Stimulated activated CD4-positive, alpha-beta T cell treated with anti-CD3 and anti-CD28 coated beads, Interleukin-1b, Interleukin-23, amount 100 ng/mL, for 24 hours (primary cell): ENCODE measurements around the gene CEP350.
"Not testable (repeated sequence)": the region's sequence is repeated elsewhere in the genome, so short reads cannot be mapped to it uniquely, and the experiment has no call there.

Experiments used
- DNase-seq, 4 experiments: peaks; one replicate each; pipeline ENCODE4 v3.0.0-alpha.2; 2020; ENCODE audit warnings: low read depth in 4 of 4, low spot score in 1 of 4

CEP350 gene

DNA sequence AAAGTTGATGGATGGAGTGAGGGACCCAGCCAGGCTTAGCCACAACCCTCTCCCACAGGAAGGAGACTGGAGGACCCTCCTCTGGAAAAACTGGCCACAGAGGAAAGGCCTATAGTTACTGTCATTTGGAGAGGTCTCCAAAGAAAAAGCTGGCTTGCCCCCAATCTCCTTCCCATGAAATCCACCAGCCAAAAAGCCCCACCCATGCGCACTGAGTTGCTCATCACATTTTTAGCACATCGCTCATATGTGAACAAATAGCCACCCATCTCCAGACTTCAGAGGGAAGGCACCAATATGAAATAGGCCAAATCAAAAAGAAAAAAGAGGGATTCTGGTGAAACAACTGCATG lies 163.1 kb downstream of the CEP350 start:
- DNase-seq, result no peak

DNA sequence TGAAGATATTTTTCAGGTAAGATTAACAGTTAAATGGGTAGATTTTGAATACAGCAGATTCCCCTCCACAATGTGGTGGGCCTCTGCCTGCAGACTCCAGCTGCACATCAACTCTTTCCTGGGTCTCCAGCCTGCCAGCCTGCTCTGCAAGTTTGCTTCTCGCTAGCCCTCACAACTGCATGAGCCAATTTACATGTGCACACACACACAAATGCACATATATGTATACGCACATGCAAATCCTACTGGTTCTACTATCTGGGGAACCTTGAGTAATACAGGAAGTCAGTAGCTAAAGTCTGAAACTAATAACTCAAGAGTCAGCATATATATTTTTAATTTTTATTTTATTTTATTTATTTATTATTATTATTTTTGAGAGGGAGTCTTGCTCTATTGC lies 165.2 kb downstream of the CEP350 start:
- DNase-seq, result no peak

DNA sequence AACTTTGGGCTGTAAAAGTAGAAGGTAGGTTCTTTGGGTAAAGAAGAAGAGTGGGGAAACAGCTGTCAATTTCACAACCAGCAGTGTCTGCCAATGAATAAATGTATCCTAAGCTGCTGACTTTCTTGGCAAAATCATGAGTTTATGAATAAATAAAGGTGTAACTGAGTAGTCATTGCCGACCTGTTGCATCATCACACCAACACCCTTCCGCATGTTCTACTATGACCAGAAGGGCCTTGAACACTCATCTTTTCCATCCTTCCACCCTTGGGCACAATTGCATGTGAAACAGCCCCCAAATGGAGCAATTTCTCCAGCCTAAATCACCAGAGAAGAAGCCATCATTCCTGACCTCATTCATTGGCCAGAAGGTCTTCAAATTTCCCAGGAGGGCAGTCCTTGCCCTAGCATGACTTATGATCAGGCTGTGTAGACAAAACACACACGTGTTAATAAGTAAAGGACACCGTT lies 168.9 kb downstream of the CEP350 start:
- no peak for DNase-seq

DNA sequence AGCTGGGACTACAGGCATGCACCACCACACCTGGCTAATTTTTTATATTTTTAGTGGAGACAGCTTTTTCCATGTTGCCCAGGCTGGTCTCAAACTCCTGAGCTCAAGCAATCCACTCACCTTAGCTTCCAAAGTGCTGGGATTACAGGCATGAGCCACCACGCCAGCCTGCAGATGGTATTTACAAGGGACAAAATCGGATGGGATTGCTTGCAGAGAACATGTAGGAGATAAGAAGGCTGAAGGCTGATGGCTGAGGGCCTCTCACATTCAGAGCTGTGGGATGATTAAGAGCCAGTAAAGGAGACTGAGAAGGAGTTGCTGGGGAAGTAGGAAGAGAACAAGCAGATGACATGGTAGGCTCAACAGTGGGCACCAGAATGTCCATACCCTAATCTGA lies 176.0 kb downstream of the CEP350 start:
- no peak for DNase-seq

DNA sequence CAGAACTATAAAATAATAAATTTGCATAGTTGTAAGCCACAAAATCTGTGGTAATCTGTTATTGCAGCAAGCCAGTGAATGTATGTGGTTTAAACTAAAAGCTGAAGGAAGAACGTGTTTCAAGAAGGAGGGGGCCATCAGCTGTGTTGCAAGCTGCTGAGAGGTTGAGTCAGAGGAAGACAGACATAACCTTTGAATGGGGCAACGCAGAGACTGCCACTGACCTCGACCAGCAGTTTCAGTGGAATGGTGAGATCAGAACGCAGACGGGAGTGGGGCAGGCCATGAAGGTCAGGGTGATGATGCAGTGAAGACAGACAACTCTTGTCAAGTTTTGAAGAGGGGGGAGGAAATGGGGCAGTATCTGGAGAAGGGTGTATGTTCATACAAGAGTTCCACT lies 176.9 kb downstream of the CEP350 start:
- DNase-seq, result no peak

DNA sequence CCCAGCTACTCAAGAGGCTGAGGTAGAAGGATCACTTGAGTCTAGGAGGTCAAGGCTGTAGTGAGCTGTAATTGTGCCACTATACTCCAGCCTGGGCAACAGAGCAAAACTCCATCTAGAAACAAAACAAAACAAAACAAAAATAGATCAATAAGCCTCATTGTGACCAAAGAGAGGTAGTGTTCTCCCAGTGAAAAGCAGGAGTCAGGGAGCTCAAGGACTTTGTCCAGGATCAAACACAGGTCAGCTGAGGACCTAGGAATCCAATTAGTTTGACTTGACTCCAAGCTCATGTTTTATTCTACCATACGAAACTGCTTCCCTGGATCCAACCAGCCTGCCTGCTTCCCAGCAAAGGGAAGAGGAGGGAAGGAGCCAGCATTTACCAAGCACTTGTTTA lies 178.6 kb downstream of the CEP350 start:
- no peak for DNase-seq

DNA sequence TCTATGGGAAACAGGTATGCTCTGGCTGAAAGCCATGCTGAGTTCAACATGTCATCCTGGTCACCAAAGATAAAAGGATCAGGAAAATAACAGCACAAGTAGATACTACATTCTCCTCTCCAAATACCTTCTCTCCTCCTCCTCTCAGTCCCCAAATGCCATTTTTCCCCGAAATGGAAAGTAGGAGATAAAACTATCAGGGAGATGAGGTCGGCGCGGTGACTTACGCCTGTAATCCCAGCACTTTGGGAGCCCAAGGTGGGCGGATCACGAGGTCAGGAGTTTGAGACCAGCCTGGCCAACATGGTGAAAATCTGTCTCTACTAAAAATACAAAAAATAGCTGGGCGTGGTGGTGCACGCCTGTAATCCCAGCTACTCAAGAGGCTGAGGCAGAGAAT lies 179.1 kb downstream of the CEP350 start:
- DNase-seq, result not testable (repeated sequence)

DNA sequence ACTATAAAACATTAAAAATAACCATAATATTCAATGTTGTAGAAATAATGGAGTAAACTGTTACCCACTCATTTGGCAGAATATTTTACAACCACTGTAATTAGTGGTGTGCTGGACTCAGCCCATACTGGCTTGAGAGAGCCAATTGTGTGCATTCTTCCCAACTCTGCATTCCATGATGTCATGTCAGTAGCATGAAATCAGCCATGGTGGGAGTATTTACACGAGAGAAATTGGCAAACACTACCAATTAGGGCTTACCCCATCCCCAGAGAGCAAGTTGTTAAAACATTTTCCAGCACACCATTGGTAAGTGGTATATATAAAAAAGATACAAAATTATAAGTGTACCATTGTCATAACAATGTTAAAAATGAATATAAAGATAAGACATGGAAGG lies 180.9 kb downstream of the CEP350 start:
- DNase-seq, result no peak

DNA sequence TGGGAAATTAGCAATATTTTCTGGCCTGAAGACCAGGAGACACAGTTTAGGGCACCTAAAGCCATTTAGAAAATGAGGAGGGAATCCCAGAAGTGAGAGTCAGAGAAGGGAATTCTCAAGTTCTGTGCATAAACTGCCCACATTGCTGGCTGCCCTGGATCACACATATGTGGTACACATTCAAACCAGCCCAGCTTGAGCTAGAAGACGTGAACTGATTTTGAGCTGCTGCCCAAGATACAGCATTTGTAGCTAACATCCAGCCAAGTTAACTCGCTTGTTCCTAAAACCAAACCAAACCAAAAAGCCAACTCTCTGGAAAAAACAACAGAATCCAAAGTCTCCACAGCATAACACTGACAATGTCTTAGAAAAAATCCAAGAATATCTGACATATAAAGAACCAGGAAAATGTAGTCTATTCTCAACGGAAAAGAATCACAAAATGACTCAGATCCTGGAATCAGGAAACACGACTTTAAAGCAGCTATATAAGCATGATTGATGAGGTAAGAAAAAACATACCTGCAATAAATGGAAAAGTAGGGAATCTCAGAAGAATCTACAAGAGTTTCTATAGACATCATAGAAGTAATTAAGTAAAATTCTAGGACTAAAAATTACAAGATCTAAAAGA lies 181.8 kb downstream of the CEP350 start:
- DNase-seq, result no peak

DNA sequence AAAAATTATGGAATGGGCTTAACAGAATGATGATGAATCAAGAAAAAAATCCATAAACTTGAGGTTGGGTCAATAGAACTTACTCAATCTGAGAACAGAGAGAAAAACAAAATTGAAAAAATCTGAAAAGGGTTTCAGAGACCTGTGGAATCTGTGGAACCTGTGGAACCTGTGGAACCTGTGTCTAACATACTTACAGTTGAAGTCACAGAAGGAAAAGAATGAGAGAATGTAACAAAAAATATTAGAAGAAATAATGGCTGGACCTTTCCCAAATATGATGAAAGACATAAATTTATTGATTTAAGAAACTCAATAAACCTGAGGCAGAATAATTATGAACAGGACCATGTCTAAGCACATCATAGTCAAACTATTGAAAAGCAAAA lies 182.4 kb downstream of the CEP350 start:
- no peak for DNase-seq

DNA sequence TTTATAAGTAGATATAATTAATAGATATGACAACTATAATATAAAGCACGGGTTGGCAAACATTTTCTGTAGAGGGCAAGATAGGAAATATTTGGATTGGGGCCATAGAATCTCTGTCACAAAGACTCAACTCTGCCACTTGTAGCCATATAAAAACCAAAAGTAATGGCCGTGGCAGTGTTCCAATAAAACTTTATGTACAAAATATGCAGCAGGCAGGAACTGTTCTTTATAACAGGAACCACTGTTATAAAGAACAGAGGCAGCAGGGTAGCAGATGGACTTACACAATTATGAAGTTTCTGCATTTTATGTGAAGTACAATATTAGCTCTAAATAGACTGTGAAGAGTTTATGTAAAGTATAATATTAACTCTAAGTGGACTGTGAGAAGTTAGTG lies 183.2 kb downstream of the CEP350 start:
- no peak for DNase-seq

DNA sequence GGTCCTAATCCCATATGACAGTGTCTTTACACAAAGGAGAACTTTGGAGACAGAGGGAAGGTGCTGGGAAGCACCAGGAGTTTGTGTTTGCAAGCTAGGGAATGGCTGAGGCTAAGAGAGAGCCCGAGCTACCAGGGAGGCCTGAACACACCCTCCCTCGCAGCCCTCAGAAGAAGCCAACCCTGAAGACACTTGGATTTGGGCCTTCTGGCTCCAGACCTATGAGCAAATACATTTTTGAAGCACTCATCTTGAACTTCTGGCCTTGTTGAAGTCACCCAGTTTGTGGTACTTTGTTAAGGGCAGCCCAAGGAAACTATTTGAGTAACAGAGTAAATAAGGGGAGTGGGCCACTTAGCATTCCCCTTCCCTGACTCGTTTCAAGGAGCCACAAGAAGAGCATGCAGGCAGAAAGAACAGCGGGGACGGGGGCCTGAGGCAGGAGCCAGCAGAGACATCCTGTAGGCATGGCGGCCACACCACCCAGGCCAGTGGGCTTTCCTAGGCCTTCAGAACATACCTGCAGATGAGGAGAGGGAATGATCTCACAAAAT lies 186.8 kb downstream of the CEP350 start:
- DNase-seq, result no peak

DNA sequence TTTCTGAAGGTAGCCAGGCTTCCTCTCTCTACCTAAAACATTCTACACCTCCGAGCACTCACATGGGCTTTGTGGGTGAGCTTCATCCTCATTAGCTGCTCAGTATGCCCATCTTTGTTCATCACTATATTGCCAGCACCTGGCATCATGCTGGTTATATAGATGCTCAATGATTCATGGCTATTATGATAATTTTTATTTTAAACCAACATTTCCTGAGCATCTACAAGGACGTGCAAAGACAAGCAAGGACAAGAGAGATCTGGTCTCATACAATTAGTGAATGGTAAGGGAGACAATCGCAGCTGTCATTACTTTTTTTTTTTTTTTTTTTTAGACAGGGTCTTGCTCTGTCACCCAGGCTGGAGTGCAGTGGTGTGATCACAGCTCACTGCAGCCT lies 188.7 kb downstream of the CEP350 start:
- no peak for DNase-seq

DNA sequence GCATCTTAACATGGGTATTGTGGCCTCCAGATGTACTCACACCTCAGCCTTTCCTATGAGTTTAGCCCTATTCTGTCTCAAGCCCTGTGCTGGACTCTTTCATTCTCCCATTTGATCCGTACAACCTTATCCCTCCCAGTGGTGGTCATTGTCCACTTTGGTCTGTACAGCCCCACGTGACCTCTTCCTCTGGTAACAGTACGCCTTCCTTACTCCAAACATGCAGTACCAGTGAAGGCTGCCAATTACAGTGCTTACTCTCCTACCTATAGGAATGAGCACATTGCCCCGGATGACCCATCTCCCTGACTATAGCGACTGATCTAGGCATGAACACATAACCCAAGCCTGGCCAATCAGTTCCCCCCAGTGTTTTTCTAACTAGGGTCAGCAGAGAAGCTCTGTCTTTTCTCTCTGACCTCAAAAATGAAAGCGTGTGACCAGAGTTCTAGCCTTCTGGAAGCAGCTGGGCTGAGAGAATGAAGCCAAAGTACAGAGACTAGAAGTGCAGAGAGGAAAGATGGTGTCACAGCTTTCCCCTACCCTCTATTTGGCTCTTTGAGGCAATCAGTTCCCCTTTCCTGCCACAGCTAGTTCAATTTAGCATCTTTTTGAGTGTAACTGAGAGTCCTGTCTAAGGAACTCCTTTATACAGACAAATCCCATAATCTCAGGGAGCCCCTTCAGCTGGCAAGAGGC lies 190.2 kb downstream of the CEP350 start:
- no peak for DNase-seq

DNA sequence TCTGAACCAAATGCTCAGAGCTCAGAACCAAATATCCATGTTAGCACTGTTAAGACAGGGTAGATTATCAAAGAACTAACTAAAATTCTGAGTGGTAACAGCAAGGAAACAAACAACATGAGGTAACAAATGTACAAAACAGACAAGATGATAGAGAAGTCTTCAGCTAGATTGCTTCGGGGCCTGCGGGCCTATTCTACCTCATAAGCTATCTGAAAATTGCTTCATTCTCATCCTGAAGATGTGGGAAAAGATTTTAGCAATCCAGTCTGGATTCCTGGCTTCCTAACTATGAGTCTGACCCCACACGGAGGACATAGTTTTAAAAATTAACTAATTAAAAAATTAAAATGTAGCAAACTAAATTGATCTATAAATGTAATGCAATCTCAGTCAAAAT lies 190.8 kb downstream of the CEP350 start:
- no peak for DNase-seq

DNA sequence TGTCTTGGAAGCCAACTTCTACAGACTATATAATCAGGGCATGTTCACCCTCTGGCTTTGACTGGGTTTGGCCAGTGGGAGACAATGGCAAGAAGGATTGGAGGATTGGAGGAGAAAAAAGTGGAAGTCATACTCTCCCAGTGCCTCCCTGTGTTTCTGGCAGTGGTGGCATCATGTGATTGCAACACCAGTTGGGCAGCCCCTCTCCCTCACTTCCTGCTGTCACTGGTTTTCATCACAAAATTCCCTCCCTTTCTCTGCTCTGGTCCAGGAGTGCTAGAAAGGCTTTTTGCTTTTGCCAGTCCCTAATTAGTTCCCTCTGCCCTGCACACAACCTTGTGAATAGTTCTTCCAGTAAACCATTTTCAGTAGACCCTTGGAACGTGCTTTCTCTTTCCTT lies 196.4 kb downstream of the CEP350 start:
- DNase-seq, result no peak

DNA sequence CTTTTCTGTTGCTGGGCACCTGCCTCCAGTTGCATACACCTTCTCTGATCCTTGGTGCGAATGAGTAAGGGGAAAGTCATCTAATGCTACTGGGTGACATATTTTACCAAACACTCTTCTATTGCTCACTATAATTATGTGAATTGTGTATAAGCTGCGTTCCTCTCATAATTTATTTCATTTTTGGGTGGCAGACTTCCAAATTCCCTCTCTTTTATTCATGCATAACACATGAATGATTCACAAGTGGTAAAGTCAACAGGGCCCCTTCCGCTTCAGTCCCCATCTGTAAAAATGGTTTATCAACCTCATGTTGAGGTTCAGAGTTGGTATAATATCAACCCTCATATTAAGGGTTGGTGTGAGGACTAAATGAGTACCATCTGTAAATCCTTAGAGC lies 196.9 kb downstream of the CEP350 start:
- DNase-seq, result no peak

DNA sequence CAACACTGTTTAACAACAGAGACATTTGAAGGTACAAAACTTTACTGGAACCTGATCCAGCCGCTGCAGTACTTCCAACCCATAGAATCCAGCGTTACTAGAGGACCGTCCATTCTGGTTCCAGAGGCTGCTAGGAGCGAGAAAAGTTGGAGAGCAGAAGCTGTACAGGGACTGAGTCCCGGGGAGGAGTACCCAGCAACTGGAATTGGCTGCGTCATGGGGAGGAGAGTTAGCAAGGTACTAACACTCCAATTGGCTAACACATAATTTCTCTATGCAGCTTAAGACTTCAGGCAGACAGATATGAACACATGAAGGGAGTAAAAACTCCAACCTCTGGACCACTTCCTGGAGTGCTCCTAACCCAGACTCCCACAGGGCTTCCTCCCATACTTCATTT lies 198.0 kb downstream of the CEP350 start:
- no peak for DNase-seq

DNA sequence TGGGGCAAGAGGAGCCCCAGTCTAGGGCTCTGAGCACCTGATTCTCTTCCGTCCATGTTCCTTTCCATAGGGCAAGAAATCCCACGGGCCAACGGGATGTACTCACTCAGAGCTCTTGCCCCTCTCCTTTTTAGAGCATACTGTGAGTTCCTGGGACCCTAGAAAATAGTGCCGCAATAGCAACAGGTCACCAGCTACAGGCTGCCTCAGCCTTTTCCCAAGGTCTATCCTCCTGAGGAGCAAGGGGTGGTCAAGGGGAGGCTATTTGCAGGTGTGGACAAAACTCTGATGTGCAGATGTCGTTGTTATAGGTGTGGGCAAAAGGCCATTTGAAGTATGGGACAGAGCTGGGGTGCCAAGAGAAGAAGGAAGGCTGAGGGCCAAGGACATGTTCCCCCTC lies 198.4 kb downstream of the CEP350 start:
- DNase-seq, result no peak

DNA sequence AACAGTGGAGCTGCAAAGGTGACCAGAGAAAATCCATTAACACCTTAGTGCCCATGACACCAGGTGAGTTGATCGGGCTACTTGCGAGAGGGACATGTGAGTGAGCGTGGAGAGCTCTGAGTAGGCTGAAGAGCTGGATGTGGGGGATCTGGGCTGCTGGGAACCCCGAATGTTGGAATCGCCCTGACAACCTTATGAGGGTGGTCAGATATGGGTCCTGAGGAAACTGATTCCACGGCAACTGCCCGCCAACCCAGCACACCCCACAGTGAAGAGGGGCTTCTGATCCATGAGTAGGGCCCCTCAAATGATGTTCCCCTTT lies 199.4 kb downstream of the CEP350 start:
- DNase-seq, result no peak

DNA sequence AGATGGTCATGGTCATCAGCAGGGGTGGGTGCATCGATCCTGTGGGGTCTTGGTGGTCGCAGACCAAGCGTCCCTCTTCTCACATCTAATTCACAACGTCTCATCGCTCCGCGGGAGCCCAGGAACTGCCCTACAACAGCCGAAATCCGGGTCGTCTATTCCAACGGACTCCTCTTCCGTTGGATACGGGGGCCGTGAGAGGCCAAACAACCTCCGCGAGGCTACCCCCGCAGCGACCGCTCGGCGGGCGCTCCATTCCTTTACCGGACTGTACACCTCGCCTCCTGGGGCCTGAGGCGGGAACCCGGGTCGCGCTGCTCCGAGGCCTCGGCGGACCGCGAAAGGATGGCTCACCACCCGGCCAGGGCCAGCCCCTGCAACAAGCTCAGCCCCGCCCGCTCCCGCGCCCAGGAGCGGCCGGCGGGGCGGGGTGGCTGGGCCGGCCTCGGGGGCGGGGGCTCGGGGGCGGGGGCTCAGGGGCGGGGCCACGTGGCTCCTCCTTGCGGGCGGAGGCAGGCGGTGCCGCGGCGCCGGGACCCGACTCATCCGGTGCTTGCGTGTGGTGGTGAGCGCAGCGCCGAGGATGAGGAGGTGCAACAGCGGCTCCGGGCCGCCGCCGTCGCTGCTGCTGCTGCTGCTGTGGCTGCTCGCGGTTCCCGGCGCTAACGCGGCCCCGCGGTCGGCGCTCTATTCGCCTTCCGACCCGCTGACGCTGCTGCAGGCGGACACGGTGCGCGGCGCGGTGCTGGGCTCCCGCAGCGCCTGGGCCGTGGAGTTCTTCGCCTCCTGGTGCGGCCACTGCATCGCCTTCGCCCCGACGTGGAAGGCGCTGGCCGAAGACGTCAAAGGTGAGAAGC lies 199.9 kb downstream of the CEP350 start, which contains the start of gene QSOX1:
QSOX1 (plus strand) TSS at position 545 of the 857 bp plus-strand sequence; CDS start at position 584, 39 bp downstream.
- peak; percentile 58 to 82 (median 74) for DNase-seq

DNA sequence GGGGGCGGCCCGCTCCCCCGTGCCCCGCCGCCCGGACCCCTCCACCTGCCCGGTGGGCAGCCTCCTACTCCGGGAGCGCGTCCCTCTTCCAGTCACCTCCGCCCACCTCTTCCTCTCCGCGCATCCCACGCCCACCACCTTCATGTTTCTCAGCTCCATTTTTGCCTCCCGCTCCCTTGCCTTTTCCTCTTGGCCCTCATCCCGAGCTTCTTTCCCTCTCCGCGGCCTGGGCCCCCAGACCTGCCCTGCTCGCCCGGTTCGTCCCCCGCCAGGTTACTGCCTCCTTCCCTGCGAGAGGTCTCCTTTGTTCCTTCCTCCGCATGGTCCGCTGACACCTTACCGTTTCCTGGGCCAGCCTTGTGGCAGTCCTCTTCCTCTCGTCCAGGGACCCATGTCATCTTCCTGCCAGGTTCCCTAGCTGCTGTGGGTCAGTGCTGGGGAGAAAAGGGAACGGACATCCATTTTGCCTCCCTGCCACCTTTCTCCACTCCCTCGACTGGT lies 200.6 kb downstream of the CEP350 start:
- DNase-seq, result no peak
